Upper lobe of left lung (tissue), 4 donors: ENCODE results near the gene DYNLRB2.

ENCODE experiments used
- CTCF ChIP-seq, 6 experiments: fragments of 450-650 bp in 4 of 6; fragments of 200-600 bp in 2 of 6; sonication (generic) in 2 of 6; IDR thresholded peaks; one replicate each; pipeline ENCODE4 v1.5.1; 2016 to 2019; ENCODE audit warnings: antibody characterized with exemption in 6 of 6
- EP300 ChIP-seq, 4 donors: sonication (generic); formaldehyde crosslinking; IDR thresholded peaks; one replicate each; pipeline ENCODE4 v1.5.1; 2017; ENCODE audit warnings: antibody characterized with exemption in 4 of 4, control low read depth in 2 of 4
- POLR2A ChIP-seq, 4 donors: fragments of 450-650 bp; IDR thresholded peaks; one replicate each; pipeline ENCODE4 v1.5.1; 2016 to 2017; ENCODE audit warnings: antibody characterized with exemption in 4 of 4, mild to moderate bottlenecking in 2 of 4
- POLR2AphosphoS5 ChIP-seq, 2 donors: sonication (generic); formaldehyde crosslinking; IDR thresholded peaks; one replicate each; pipeline ENCODE4 v1.5.1; 2017; ENCODE audit warnings: antibody characterized with exemption in 2 of 2

GRCh38 chr16:80576343-80576912 is 35.6 kb downstream of the DYNLRB2 start:
- TF ChIP-seq EP300 (IDR thresholded peaks at IDR 0.05) (no peak), POLR2A (IDR thresholded peaks at IDR 0.05) (no peak), CTCF (IDR thresholded peaks at IDR 0.05) (no peak), POLR2AphosphoS5 (IDR thresholded peaks at IDR 0.05) (no peak)
